DND-41 (cell line): ENCODE results near the gene GALE.

ENCODE experiments used
- CTCF ChIP-seq: IDR thresholded peaks from 2 replicates; pipeline ENCODE4 v1.5.1; 2012; ENCODE audit warnings: borderline replicate concordance, low read length, moderate library complexity, mild to moderate bottlenecking; ENCODE audit not compliant: poor library complexity, severe bottlenecking; ENCODE audit errors: extremely low read depth
- EZH2 ChIP-seq: IDR thresholded peaks from 3 replicates; pipeline ENCODE4 v1.6.1; 2012; ENCODE audit warnings: borderline replicate concordance, low read depth, mild to moderate bottlenecking, moderate library complexity, low read length, inconsistent platforms; ENCODE audit not compliant: severe bottlenecking

DNA sequence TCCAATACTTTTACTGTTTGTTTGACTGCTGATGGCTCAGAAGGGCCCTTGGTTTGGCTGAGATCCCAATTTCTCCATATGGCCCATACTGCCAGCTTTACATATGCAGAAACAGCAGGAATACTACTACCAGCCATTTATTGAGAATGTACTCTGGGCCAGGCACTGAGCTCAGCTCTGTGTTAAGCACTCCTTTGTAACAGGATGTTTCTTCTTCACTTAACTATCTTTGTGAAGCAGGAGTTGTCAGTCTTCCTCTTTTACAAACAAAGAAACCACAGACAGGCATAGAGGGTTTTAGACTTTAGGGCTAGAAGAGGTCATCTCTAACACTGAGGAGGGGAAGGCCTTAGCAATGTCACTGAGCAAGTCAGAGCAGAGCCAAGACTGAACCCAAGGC is 16.4 kb upstream of the GALE start:
- no peak for TF ChIP-seq CTCF
- TF ChIP-seq EZH2, result no peak
